Uterus (tissue), 2 donors: Measurements from ENCODE around the gene NUFIP1.

Experiments used
- CTCF ChIP-seq, 4 experiments: fragments of 200-600 bp in 2 of 4; fragments of 450-650 bp in 2 of 4; sonication (generic) in 2 of 4; IDR thresholded peaks; one replicate each; pipeline ENCODE4 v1.5.1; 2016 to 2019; ENCODE audit warnings: antibody characterized with exemption in 4 of 4, mild to moderate bottlenecking in 2 of 4, moderate library complexity in 1 of 4
- POLR2A ChIP-seq, 2 donors: fragments of 450-650 bp; IDR thresholded peaks; one replicate each; pipeline ENCODE4 v1.6.1; 2016; ENCODE audit warnings: antibody characterized with exemption in 2 of 2, mild to moderate bottlenecking in 1 of 2, moderate library complexity in 1 of 2

- no peak for TF ChIP-seq CTCF (IDR thresholded peaks at IDR 0.05)
- no peak for TF ChIP-seq POLR2A (IDR thresholded peaks at IDR 0.05)
These were observed 76.8 kb downstream of the NUFIP1 start for GRCh38 chr13:44912278-44913016.
